GM12801 (cell line): ENCODE measurements around the gene SMG7.

Experiments used
- TF ChIP-seq, protein P1 (sequence below): IDR thresholded peaks from one replicate; pipeline ENCODE4 v1.5.1; 2011; ENCODE audit warnings: control low read depth; ENCODE audit not compliant: insufficient read length; ENCODE audit errors: extremely low read depth

SMG7 gene

DNA sequence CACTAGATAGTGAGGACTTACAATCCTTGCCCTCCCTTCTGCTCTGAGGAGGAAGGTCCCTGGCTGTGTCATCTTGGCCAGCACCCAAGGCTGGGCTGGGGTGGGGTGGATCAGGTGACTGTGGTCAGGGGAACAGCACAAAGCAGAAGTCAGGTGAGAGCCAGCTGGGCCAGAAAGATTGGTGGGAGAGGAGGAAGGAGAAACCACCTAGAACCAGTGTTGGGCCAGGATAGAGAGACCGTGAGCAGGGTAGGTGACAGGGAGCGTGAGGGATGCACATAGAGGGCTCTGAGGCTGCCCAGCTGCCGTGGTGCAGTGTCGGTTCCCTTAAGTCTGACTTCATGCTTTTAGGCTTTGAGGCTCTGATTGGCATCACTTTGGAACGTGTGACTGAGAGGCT, 95.3 kb downstream of the SMG7 start:
- TF ChIP-seq, protein P1, sequence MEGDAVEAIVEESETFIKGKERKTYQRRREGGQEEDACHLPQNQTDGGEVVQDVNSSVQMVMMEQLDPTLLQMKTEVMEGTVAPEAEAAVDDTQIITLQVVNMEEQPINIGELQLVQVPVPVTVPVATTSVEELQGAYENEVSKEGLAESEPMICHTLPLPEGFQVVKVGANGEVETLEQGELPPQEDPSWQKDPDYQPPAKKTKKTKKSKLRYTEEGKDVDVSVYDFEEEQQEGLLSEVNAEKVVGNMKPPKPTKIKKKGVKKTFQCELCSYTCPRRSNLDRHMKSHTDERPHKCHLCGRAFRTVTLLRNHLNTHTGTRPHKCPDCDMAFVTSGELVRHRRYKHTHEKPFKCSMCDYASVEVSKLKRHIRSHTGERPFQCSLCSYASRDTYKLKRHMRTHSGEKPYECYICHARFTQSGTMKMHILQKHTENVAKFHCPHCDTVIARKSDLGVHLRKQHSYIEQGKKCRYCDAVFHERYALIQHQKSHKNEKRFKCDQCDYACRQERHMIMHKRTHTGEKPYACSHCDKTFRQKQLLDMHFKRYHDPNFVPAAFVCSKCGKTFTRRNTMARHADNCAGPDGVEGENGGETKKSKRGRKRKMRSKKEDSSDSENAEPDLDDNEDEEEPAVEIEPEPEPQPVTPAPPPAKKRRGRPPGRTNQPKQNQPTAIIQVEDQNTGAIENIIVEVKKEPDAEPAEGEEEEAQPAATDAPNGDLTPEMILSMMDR = no peak

DNA sequence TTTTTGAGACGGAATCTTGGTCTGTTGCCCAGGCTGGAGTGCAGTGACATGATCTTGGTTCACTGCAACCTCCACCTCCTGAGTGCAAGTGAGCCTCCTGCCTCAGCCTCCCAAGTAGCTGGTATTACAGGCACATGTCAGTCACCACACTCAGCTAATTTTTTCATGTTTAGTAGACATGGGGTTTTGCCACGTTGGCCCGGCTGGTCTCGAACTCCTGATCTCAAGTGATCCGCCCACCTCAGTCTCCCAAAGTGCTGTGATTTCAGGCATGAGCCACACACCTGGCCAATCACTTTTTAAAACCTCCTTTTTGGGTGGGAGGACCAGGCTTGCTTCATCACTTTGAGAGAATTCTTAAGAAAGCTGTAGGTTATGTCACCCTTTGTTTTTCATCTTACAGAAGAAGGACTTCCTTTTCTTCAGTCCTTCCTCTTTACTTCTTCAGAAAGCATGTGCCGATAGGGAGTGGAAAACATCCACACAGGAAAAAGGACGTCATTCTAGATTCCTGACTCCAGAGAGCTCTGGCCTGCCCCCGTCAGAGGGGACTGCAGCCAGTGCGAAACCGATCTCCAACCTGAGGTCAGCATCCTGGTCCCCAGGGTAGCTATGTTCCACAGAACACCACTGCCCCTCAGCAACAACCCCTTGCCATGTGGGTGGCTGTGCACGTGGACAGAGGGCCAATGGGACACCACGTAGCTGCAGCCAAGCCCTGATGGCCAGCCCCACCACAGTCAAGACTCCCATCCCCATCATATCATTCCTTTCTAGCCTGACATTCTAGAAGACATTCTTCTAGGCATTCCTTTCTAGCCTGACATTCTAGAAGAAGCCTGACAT, 96.1 kb downstream of the SMG7 start:
- TF ChIP-seq, protein P1 = no peak

DNA sequence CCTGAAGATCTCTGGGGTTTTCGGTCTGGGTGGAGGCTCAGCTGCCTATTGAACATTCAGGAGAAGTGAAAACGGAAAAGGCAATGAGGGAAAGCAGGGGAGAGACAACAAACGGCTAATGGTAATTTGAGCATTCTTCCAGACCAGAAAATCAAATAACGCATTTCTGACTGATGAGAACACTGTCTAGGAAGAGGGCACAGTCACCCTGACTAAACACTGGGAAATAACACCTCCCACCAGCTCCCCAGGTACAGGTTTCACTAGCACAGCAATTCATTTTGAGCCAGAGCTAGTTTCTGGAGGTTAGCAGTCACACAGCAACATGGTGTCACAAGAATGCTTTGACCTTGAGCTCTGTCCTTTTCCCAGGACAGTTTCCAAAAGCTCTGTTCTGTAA, 96.8 kb downstream of the SMG7 start:
- TF ChIP-seq, protein P1 = no peak

DNA sequence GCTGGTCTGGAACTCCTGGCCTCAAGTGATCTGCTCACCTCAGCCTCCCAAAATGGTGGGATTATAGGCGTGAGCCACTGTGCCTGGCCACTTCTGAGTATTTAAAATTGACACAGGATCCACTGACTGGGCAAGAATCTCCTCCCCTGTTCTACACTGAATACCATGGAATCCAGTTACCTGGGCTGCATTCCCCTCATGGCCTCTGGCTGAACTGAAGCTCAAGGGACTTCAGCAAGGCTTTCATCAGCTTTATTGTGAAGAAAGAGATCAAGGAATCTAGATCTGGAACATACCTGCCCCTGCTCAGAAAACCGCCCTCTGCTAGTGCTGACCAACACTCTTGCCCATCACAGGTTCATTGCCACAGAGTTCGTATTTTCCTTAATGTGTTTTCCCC, 97.5 kb downstream of the SMG7 start:
- TF ChIP-seq, protein P1 = no peak

DNA sequence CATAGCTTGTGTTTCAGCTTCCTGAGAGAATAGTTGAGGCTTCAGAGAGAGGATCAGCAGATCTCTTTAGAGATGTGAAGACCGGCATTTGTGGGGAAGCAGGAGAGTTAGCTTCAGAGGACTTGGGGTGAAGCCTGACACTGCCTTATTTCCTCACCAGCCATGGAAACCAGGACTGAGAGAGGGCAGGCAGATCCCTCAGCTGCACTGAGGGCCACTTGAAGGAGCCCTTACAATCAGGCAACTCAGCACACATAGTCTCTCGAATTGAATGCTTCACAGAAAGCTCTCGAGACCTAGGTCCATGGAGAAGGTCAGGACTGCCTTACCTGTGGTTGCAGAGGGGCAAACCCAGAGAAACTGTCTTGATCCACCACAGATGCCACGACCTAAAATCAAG, 98.2 kb downstream of the SMG7 start:
- TF ChIP-seq, protein P1 = no peak

DNA sequence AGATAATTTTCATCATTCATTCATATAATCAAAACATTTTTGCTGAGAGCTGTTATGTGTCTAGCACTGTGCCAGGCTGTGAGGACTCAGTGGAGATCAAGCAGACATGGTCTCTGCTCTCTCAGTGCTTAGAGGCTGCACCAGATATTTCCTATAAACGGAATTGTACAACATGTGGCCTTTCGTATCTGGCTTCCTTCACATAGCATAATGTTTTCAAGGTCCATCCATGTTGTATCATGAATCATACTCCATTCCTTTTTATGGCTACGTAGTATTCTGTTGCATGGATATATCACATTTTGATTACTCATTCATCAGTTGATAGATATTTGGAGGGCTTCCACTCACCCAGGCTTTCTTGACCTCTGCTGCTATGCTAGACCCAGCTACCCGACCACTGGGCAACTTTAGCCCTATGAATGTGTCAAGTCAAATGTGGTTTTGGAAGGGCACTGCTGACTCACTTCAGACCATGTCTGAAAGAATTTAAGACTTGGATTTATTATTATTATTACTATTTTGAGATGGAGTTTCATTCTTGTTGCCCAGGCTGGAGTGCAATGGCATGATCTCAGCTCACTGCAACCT, 99.5 kb downstream of the SMG7 start:
- TF ChIP-seq, protein P1 = no peak

DNA sequence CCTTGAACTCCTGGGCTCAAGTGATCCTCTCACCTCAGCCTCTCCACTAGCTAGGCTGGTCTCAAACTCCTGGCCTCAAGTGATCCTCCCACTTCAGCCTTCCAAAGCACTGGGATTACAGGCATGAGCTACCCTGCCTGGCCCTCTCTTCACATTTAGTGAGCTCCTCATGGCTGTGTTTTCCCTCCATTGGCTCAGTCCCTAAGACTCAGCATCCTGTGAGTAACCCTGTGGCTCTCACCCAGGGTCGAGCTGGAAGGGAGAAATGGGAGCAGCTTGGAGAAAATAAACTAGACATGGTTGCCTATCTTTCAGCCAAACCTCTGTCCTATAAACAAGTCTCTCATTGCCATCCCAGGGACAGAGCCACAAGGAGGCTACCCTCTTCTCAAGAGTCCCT, 100.4 kb downstream of the SMG7 start:
- TF ChIP-seq, protein P1 = no peak
